ENCODE data around the gene TSBP1.

DNA sequence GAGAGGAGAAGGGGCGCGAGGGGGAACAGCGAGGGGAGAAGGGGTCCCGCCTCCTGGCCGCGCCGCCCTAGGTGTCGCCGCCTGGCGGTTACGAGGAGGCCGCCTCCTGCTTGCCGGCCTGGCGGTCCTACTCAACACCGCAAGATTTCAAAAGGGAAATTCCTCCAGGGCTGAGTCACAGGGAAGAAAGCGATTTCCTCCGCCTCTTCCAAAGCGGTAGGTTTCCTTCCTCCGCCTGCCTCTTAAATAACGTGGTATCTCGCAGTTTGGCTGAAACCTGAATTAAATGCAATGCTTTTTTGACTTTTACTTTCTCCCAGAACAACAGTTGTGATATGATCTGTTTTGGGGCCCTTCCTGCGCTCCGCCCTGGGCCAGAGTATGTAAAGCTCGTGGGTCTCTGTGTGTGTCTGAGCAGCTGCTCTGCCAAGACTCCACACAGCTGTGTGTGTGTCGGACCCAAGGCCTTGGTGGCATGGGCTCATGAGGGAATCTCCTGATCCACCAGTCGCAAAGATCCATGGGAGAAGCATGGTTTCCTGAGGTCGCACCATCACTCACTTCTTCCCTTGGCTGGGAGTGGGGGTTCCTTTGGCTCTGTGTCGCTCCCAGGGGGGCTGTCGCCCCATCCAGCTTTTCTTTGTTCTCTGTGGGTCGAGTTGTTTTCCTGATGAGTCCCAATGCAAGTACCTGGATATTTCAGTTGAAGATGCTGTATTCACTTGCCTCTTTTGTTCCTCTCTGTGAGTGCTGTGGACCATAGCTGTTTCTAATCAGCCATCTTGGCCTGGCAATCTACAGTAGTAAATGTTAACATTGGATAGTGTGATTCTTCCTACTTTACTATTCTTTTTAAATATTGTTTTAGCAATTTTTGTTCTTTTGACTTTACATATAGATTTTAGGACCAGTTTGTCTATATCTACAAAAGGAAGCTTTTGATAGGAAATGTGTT lies 116.2 kb downstream of the TSBP1 start:
- TF ChIP-seq SPI1 (IDR thresholded peaks at IDR 0.05; ENCODE audit: borderline replicate concordance, low read depth) (no peak), CTCF (IDR thresholded peaks at IDR 0.05; ENCODE audit: insufficient read depth, low read length) (no peak)
